ENCODE measurements around the gene LRRC49.
"Not testable (repeated sequence)": the region's sequence is repeated elsewhere in the genome, so short reads cannot be mapped to it uniquely, and the experiment has no call there.

LRRC49 gene

GRCh38 chr15:70995383-70995970, 102.9 kb downstream of the LRRC49 start:
- DNase-seq, result no peak

- no peak for DNase-seq
Observed at GRCh38 chr15:70998319-70998718, 105.7 kb downstream of the LRRC49 start.

DNA sequence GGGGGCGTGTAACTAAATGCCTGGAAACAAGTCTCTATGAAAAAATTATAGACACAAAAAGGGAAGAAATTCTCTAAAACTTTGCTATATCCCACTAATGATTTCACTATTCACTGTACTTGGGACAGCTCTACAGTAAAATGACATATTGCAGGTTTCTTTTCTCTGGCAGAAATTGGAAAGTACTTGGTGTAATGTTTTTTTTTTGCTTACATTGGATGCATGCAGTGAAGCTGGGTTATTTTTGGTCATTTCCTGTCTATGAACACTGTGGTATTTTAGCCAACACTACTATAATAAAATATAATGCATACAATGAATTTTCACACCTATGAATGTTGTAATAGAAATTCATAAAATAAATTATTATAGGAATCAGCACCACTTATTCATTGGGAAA, 109.7 kb downstream of the LRRC49 start:
- peak; percentile 8 for DNase-seq

DNA sequence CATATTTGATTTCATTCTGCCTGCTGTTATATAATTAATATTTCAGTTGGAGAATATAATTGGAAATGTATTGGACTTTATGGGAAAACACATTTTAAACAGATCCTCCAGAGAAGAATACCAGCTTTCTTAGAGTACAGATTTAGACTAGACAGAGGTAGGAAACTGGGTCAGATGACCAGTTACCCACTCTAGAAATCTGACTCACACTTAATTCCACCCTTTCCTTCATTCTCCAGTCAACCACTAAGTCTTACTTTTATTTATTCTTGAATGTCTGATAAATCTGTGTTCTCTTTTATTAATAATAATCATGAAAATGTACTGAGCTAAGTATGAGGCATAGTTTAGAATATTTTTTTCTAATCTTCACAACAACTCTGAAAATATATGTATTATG, 110.7 kb downstream of the LRRC49 start:
- DNase-seq, result peak; percentile 20

GRCh38 chr15:71004506-71004905, 111.9 kb downstream of the LRRC49 start:
- not testable (repeated sequence) for DNase-seq

GRCh38 chr15:71005895-71006294, 113.3 kb downstream of the LRRC49 start:
- DNase-seq, result no peak

GRCh38 chr15:71008250-71008870, 115.7 kb downstream of the LRRC49 start:
- DNase-seq, result no peak

GRCh38 chr15:71010472-71010871, 117.8 kb downstream of the LRRC49 start:
- DNase-seq, result no peak

DNA sequence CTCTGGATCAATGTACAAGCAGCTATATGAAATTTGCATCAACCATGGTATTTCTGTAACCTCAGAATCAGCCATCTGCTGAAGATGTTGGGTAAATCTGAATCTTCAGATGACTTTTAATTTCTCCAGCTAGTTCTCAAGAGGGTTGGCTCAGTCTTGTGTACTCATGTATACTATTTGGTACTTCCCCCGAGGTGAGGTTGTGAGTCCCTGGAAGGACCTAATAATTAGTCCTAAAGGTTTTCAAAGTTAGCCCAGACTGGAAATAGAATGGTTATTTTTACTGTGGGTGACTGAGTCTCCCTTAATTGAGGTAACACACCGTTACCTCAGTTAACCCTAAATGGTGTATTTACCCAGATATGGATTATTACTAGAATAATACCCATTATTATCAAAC, 118.4 kb downstream of the LRRC49 start:
- no peak for DNase-seq

DNA sequence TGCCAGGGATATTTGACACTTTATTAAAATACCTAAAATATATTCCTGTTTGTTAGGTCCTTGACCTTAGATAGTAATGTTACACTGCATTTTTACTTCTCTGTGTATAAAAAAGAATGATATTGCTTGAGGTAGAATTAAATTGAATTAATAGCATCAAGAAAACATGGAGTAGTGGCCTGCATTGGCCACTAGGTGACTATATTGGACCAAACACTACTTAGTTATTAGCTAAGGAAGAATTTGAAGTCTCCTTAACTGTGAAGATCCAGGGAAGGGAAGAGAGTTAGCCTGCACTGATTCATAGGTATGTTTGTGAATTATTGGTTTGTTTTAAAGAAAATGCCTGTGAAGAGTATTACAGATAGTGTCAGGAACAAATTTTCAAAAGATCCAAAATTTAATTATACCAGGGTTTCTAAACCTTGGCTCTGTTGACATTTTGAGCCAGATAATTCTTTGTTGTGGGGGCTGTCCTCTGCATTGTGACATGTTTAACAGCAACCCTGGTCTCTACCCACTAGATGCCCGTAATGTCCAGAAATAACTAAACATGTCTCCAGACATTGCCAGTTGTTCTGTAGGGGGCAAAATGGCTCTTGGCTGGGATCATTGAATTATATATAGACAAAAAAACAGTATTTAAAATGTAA, 119.0 kb downstream of the LRRC49 start:
- DNase-seq, result peak; percentile 69

GRCh38 chr15:71013446-71013845, 120.8 kb downstream of the LRRC49 start:
- DNase-seq, result no peak

- DNase-seq, result no peak
Observed at GRCh38 chr15:71015342-71015741, 122.7 kb downstream of the LRRC49 start.

DNA sequence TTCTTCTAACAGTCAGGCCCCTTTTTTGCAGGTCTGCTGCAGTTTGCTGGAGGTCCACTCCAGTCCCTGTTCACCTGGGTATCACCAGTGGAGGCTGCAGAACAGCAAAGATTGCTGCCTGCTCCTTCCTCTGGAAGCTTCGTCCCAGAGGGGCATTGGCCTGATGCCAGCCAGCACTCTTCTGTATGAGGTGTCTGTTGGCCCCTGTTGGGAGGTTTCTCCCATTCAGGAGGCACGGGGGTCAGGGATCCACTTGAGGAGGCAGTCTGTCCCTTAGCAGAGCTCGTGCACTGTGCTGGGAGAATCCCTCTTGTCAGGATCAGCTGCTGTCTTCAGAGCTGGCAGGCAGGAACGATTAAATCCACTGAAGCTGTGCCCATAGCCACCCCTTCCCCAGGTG, 138.6 kb downstream of the LRRC49 start:
- not testable (repeated sequence) for DNase-seq

GRCh38 chr15:71035478-71035877, 142.9 kb downstream of the LRRC49 start:
- not testable (repeated sequence) for DNase-seq

DNA sequence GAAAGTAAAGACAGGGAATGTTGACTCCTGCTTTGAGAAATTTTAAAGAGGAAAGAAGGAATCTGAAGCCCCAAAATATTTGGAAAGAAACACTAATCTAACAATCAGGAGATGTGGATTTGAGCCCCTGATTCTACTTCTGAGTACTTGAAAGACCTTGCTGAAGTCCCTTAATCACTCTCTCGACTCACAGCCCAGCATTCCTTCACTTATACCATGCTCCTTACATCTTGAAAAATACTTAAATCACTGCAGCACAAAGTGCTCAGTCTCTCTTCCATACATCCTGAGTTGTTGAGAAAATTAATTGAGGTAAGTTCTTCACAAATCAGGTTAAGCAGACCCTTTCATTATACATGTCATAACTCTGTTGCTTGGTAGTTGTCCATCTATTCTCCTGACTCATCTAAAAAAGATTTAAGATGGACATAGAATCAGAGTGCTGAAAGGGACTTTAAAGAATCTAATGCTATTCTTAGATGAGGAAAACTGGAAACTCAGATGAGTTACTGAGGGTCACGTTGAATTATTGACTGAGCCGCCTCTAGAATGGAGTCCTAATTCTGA, 149.8 kb downstream of the LRRC49 start:
- peak; percentile 64 for DNase-seq

DNA sequence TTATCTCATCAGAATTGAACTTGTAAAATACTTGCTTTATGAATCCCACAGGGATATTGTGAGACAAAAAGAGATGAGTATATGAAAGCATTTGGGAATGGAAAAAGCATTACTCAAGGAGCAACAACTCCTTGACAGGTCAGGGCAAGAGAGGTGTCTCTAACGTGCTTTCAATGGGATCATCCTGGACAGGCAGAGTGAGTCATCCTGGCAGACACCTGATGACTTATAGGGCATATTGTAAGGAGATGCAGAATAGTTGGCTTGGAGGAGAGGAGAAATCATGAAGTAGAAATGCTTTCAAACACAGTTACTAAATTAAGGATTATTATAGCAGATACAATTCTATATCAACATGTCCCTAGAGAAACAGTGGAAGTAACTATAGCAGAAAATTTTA, 150.7 kb downstream of the LRRC49 start:
- DNase-seq, result peak; percentile 65

DNA sequence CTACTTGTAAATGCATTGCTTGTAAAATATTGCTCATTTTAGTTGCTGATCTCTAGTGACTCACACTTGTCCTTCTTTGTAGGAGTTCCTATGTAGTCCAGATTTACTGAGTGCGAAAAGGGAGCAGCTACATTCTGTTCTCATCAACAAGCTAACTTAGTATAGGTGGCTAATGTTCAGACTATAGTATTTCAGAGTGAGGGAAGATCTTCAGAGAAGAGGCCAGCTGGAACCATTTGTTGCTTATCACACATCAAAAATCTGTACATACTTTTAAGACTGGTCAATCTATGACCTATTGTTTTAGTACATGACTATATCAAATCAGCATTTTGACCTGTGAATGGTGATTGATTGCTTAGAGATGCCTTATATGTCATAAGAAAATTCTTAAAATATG, 151.4 kb downstream of the LRRC49 start:
- peak; percentile 88 for DNase-seq

DNA sequence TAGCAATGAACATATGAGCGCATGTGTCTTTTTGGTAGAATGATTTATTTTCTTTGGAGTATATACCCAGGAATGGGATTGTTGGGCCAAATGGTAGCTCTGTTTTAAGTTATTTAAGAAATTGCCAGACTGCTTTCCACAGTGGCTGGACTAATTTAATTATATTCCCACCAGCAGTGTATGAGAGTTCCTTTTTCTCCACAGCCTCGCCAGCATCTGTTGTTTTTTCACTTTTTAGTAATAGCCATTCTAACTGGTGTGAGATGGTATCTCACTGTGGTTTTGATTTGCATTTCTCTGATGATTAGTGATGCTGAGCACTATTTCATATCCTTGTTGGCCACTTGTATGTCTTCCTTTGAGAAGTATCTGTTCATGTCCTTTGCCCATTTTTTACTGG, 153.5 kb downstream of the LRRC49 start:
- DNase-seq, result peak; percentile 39

DNA sequence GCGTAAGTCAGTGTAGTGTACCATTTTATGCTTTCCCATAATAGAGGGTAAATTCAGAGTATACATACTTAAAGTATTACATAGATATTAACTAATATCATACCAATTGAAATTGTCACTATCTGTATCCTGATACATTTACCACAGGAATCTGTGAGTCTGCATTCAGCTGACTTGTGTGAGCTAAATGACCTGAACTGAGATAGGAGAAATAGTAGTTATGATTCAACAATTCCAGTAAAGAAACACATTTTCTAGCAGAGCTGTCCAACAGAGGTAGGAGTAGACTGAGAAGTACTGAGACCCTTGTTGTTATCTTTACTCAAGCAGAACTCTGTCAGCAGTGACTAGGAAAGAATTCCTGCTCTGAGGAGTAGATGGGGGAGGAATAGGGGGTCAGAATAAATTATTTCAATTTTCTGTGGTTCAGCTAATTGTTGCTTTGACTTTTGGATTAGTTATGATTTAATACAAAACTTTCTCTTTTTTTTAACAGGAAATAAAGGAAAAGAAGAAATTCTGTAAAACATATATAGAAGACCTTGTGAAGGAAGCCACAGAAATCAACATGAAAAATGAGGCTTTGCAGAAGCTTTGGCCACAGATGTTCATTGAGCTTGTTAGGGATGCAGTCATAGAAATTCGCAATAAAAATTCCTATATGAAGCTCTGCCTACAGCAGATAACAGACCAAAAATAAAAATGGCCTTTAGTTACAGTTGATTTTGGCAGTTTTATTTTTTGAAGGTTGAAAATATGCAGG, 156.5 kb downstream of the LRRC49 start:
- DNase-seq, result peak; percentile 98

- DNase-seq, result peak; percentile 17
Observed at GRCh38 chr15:71049706-71050422, 157.2 kb downstream of the LRRC49 start.

GRCh38 chr15:71050461-71050860, 157.8 kb downstream of the LRRC49 start:
- no peak for DNase-seq

GRCh38 chr15:71051539-71051938, 158.9 kb downstream of the LRRC49 start:
- peak; percentile 80 for DNase-seq

All from fibroblast of skin of abdomen (primary cell).